ENCODE results near the gene CDK11B. TPM values are rescaled to one million over a fixed set of nuclear protein-coding genes. Genes with fewer than 3 reads are reported as not detected.

The CDK11B gene
- total and polyA plus RNA-seq, 2 of the 8 experiments (the other 6 are each of a cell fraction or from before 2014, with no cell fraction given), result 11.1 to 31.9 TPM

DNA sequence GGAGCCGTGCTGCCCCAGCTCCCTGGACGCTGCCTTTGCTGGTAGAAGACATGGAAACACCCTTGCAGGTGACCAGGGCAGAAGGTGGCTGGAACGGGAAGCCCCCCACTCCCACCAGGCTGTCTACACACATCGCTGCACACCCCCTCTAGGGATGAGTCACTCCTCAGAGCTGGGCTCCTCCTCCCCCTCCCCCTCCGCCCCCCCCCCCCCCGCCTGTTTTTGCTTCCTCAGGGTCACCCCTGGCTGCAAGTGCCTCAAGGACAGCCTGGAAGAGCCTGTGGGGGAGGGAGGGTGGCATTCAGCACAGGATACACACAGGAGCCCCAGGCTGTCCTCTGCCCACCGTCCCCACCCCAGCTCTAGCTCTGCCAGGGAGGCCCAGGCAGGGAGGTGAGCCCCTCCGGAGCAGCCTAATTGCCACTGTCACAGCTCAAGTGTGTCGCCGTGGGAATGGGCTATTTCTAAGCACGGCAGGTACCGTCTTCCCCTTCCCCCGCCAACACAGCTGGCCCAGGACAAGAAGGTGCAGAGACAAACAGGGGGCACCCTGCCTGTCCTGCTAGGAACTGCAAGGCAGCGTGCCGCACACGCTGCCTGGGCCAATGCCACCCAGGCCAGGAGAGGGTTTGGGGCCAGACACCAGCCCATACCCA lies 61.4 kb downstream of the CDK11B start:
- Histone ChIP-seq H3K4me2 (ENCODE audit: insufficient read depth in 1 of 2, low read depth in 2 of 2, low read length in 2 of 2) (peak overlapping the region; percentile 30 to 57), H3K23me2 (ENCODE audit: low read depth, low read length) (peaks cover 16% of the 10 kb centered on the region; the same call in 1 of the 2 replicates), H4K20me1 (replicated peaks in 1 of 2; ENCODE audit: control insufficient read depth in 1 of 2, insufficient read depth in 2 of 2, low read length in 2 of 2) (peaks cover 2 to 6% of the 10 kb centered on the region in 2 experiments), H3K4me1 (replicated peaks in 1 of 4; ENCODE audit: control insufficient read depth in 3 of 4, insufficient read depth in 4 of 4, low read length in 3 of 4) (peaks cover 0 to 24% (median 18%) of the 10 kb centered on the region in 4 experiments; a peak in 6 of 7 replicates), H3K56ac (replicated peaks; ENCODE audit: insufficient read length, low read depth, low read length) (no peak overlapping the region), H3K4ac (replicated peaks; ENCODE audit: insufficient read length, low read depth, low read length) (no peak overlapping the region), H3K36me3 (ENCODE audit: control insufficient read depth in 2 of 4, insufficient read depth in 4 of 4, low read length in 3 of 4) (no peaks in the 10 kb centered on the region), H2BK120ac (replicated peaks; ENCODE audit: low read depth, low read length) (no peak overlapping the region), H3K27me3 (replicated peaks in 1 of 4; ENCODE audit: control insufficient read depth in 3 of 4, extremely low read depth in 1 of 4, insufficient read depth in 3 of 4, low read length in 3 of 4) (peaks cover 13 to 41% (median 34%) of the 10 kb centered on the region in 4 experiments), H3K9me3 (ENCODE audit: insufficient read depth in 2 of 2, low read depth in 1 of 2, low read length in 1 of 2) (no peaks in the 10 kb centered on the region), H3K9ac (replicated peaks in 1 of 4; ENCODE audit: extremely low read depth in 1 of 4, low read depth in 3 of 4, low read length in 3 of 4) (no peak overlapping the region; a peak in 2 of 7 replicates), H4K8ac (ENCODE audit: extremely low read depth, insufficient read depth, low read length) (no peak overlapping the region; the same call in 1 of the 2 replicates), H2BK12ac (ENCODE audit: low read depth, low read length) (0 out of 2 replicates have a peak overlapping the region, but pooled peaks have one; percentile 50), H2AK5ac (ENCODE audit: low read depth, low read length) (peak overlapping the region; percentile 39; the same call in 1 of the 2 replicates), H3K79me1 (ENCODE audit: low read depth, low read length) (no peaks in the 10 kb centered on the region), H3K14ac (ENCODE audit: insufficient read length) (no peak overlapping the region), H4K91ac (replicated peaks; ENCODE audit: insufficient read length, low read length) (peak overlapping the region; percentile 65), H3K4me3 (ENCODE audit: extremely low read depth in 1 of 4, insufficient read depth in 2 of 4, low read depth in 3 of 4, low read length in 4 of 4) (no peak overlapping the region), H3K79me2 (ENCODE audit: control insufficient read depth in 1 of 2, insufficient read depth in 2 of 2, low read length in 2 of 2) (no peaks in the 10 kb centered on the region), H3K18ac (ENCODE audit: extremely low read depth, low read length) (peak overlapping the region; percentile 48), H2BK5ac (ENCODE audit: low read depth, low read length) (peak overlapping the region; percentile 24; the same call in 1 of the 2 replicates), H4K5ac (ENCODE audit: insufficient read length, low read depth, low read length) (no peak overlapping the region), H3K23ac (ENCODE audit: insufficient read length) (no peak overlapping the region), H2AFZ (ENCODE audit: low read length) (no peak overlapping the region), H2BK15ac (ENCODE audit: low read length) (no peak overlapping the region), H3K27ac (ENCODE audit: low read depth, low read length) (no peak overlapping the region), H2BK20ac (ENCODE audit: low read length) (no peak overlapping the region)
- DNase-seq (ENCODE audit: low read depth in 1 of 2, low spot score in 2 of 2) (peak; percentile 25 to 66), FAIRE-seq (no peak)
- CTCF ChIA-PET (ENCODE audit: partially characterized antibody), result interaction anchor here (0.8 to 3.1 kb wide), 13 partner anchors 10 to 58 kb away, joined by 3 to 18 read pairs (median 6); no protein-coding TSS in a partner anchor
- 49% methylated on average over 13 of the region's 16 CpGs; no CpG with 5 or more reads in 1 of the 2 experiments for WGBS, 2 experiments (ENCODE audit: extremely low coverage in 1 of 2, insufficient coverage in 1 of 2, insufficient read length in 1 of 2, insufficient replicate concordance in 2 of 2, low coverage in 1 of 2, low lambda C conversion rate in 2 of 2, missing lambda C conversion rate in 1 of 2)
- POLR2A ChIA-PET (ENCODE audit: partially characterized antibody), result interaction anchor here (1.0 to 2.7 kb wide), 7 partner anchors 18 to 39 kb away, joined by 3 to 10 read pairs (median 8); partner anchors contain the start of genes MIB2 and SSU72
- 0 out of 4 replicates have a peak, but pooled peaks of 1 of the 2 experiments have one; percentile 25 for TF ChIP-seq SIN3A (conservative IDR thresholded peaks at IDR 0.05 in 1 of 2, IDR thresholded peaks at IDR 0.05 in 1 of 2; ENCODE audit: low read depth in 1 of 2, low read length in 2 of 2)
- TF ChIP-seq CREB1 (IDR thresholded peaks at IDR 0.05), result no peak
- TF ChIP-seq, protein P1, sequence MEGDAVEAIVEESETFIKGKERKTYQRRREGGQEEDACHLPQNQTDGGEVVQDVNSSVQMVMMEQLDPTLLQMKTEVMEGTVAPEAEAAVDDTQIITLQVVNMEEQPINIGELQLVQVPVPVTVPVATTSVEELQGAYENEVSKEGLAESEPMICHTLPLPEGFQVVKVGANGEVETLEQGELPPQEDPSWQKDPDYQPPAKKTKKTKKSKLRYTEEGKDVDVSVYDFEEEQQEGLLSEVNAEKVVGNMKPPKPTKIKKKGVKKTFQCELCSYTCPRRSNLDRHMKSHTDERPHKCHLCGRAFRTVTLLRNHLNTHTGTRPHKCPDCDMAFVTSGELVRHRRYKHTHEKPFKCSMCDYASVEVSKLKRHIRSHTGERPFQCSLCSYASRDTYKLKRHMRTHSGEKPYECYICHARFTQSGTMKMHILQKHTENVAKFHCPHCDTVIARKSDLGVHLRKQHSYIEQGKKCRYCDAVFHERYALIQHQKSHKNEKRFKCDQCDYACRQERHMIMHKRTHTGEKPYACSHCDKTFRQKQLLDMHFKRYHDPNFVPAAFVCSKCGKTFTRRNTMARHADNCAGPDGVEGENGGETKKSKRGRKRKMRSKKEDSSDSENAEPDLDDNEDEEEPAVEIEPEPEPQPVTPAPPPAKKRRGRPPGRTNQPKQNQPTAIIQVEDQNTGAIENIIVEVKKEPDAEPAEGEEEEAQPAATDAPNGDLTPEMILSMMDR (IDR thresholded peaks at IDR 0.05; ENCODE audit: control extremely low read depth in 1 of 3, insufficient read depth in 1 of 3, low read depth in 1 of 3, low read length in 3 of 3), result peak in 2 of 3 experiments; percentile 46 to 66; a peak in 3 of 4 replicates
- TF ChIP-seq RNF2 (IDR thresholded peaks at IDR 0.05; ENCODE audit: borderline replicate concordance, low read depth, low read length, missing control alignments, poor library complexity, severe bottlenecking), result no peak
